NCI-H69 (cell line): ENCODE data around the gene ELMOD1.
"Not testable (repeated sequence)": the region's sequence is repeated elsewhere in the genome, so short reads cannot be mapped to it uniquely, and the experiment has no call there.

ENCODE experiments used
- DNase-seq: peaks from one replicate; lab custom pipeline; 2025; lab: John Stamatoyannopoulos, UW

The ELMOD1 gene

DNA sequence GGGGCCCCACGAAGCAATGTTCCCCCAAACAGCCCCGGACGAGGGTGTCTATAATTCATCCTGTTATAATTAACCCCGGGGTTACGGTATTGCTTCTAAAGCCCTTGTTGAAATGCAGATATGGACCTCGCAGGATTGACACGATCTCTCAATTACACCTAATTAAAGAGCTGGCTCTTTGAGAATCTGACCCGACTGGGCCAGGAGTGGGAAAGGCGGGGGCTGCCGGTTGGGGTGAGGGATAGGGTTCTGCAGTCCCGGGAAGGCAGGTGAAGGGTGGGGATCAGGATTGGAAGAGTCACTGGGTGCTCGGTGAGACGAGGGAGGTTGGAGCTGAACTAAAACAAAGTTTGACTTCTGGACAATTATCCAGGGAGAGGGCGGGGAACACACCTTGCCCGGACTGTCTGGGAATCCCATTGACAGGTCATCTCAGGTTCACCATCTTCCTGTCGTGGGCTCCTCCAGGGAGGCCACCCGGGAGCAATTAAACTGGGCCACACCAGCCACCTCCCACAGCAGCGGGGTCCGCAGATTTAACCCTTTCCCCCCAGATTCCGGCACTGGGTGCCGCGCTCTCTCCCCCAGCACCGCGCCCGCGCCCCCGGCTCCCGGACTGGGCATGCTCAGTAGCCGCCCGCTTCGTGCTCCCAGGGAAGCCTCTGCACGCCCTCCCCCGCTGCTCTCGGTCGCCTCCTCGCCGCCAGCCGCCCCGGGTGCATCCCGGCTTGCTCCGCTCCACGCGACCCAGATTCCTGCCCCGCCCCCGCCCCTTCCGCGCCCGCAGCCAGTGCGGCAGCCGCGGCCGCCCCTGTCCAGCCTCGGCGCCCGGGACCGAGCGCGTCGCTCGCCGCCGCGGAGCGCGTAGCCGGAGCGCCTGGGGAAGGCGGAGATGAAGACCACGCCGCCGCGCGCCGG is at the start of gene ELMOD1:
ELMOD1 (plus strand) TSS at position 688 of the 918 bp plus-strand sequence. CDS start 27,043 bp downstream, outside the sequence.
- DNase-seq = peak; percentile 72

DNA sequence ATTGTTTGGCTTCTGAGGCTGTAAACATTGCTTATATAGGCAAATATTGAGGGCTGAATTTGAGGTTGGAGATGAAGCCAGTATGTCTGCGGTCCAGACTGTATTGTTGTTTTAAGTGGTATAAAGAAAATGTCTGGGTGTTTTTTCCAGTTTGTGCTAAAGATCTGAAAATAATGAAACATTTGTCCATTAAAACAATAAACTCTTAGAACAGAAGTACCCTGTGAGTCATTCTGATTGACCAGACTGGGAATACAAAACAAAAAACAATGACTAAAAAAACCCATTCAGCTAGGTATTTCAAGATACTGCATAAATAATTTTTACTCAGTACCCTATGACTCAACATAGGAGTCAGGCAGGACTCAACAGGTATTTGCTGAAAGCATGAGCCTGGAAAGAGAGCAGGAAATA is 45.8 kb upstream of the ELMOD1 start:
- no peak for DNase-seq

DNA sequence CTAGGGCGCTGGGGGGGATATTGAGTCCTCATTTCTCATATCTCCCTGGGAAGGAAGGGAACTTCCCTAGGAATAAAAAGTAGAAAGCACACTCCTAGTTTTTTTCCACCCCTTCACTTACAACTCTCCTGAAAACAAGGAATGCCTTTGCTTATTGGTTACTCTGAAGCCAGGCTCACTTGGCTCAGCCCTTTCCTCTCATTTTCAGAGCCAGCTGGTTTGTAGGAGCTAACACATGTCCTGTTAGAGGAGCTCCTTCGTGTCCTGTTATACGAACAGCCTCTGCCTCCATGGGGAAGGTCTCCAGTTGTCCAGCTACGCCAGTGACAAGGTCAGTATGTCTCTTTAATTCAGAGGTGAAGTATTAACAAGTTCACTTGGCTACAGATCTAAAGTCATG is 43.0 kb upstream of the ELMOD1 start:
- peak; percentile 46 for DNase-seq

DNA sequence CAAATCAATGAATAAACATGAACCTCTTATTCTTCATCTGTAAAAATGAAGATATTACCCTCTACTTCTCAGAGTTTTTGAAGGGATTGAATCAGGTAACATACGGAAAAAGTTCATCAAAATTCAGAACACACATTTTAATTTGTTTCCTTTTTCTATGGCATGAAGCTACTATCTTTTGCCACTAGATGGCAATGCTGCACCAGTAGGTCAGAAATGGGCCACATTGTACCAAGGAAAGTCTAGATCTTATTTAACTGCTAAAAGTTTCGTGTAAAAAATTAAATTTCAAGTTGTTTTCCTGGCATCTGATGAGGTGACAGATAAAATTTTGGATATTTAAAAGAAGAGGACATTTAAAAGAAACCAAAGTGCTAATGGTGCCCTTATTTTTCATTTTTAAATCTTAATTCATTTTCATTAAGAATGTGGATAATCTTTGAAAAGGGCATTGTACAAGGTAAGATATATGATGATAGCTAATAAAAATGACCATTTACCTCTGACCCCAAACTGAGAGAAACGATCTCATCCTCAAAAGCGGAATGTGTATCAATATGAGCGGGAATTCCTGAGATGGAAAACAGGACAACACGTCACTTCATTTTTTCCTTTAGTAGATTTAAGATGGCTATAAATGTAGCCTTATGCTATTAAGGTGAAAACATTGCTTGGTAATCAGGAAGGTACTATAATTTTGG is 41.5 kb upstream of the ELMOD1 start:
- DNase-seq = peak; percentile 62

DNA sequence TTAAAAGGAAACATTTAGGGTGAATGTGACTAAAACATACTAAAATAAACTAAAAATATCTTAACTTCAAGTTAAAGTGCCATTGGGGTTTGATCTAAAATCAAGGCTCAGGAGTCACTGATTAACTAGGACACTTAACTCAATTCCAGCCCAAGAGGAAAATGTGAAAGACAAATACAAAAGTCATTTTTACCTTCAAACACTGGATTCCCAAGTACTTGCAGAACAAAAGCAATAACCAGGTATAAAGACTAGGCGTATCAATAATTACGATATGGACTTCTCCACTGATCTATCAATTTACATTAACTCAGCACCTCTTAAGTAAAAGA is 41.0 kb upstream of the ELMOD1 start:
- no peak for DNase-seq

DNA sequence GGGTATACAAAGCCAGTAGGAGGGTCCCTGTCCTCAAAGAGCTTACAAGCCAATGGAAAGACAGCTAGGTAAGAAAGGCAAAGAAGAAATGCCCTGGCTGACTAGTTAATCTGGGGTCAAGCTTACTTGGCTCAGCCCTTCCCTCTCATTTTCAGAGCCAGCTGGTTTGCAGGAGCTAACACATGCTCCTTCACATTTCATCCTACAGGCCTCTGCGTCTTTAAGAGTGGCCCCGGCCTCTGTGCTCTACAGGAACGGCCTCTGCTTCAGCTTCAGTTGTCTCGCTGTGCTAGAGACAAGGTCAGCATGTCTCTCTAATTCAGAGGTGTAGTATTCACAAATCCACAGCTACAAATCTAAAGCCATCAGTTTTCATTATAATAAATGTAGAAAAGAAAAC is 40.6 kb upstream of the ELMOD1 start:
- no peak for DNase-seq

DNA sequence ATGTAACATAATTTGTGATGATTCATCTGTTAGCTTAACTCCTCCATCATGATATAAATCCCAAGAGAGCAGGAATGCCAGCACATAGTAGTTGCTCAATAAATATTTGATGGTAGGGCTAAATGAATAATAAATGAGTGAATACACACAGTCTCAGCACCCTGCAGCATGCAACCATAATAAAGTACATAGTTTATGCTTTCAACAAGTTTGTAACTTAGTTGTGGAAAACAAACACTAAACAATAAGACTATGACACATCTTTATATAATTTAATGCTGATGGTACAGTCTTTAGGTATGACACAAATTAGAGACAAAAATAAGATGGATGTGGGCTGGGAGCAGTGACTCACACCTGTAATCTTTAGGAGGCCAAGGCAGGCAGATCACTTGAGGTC is 29.3 kb upstream of the ELMOD1 start:
- DNase-seq = no peak

DNA sequence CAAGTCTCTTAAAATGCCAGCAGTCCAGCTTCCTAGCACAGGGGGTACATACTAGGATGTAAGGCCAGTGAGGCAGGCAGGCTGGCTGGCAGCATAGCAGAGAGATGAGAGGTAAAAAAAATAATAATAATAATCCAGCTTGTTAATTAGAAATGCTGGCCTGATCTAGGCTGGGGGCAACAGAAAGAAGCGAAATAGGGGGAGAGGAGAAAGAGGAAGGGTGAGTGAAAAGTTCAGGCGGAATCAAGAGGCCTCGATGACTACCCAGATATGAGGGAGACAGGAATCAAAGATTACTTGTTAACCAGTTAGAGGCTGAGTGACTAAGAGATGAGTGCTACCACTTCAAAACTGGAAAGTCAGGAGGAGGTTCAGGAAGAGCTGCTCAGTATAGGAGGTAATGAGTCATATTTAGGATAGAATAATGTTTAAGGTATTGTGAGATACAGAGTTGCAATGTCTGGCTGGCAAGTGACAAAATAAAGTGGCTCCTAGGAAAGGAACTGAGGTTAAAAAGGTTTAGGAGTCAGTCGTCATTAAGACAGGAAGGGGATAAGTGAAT is 28.2 kb upstream of the ELMOD1 start:
- no peak for DNase-seq

DNA sequence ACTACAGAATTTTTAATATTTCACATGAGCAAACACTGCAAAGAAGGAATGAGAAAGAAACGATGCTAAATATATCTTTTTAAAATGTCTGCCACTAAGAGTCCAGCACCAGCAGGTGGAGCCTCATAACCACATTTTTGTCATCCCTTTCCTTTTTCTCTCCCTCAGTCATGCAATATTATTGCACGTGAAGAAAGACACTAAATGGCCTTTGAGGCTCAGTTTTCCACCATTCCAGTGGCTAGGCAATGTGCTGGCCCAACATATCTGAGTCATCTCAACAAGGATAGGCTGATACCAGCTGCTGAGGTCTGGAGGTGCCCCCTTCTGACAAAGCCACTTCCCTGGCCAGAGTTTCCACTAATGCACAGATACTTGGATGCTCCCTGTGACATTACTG is 27.2 kb upstream of the ELMOD1 start:
- DNase-seq = peak; percentile 66

DNA sequence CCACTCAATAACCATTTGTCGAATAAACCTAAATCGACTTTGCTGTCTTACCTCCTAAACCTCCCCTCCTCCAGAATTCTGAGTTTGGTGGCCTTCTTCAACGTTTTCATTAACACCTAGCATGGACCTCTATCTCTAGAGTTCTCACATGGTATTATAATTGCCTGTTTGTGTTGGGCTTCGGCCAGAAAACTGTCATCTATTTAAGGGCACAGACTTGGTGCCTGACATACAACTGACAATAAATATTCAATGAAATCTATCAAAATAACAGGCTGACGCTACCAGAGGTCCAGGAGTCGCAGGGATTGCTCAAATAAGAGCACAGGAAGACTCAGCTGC is 26.1 kb upstream of the ELMOD1 start:
- peak; percentile 84 for DNase-seq

DNA sequence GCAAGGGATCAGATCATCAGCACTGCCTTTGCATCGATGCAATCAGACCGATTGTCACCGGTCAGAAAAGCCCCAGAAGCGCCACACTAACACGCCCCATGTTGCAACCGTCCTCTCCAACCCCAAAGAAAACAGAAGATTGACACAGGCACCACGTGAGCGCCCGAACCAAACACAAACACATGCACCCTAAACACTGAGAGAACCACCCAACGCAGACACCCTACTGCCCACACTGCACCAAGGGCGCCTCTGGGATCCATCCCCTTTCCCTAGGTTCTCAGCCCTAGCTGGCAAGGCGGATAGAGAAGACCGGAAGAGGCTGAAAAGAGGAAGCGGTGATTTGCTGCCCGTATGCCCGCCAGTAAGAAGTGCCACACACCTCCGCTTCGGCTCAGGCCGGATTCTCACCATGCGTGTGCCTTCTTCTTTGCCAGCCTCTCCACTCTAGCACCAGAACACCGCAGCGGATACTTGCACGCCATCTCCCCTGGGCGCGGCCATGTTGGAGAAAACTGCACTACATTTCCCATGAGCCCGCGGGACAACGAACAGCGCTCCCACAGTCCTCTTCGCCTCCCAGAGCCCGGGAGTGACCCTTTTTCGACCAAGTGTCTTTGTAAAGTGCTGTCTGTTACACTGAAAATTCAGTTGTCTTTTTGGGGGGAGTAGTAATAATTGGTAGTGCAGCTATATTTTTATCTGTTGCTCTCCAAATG is 25.6 kb upstream of the ELMOD1 start, which contains the start of gene ALKBH8:
ALKBH8 (minus strand) TSS at position 517 of the 719 bp plus-strand sequence. CDS start 4,842 bp downstream, outside the sequence.
- peak; percentile 89 for DNase-seq

DNA sequence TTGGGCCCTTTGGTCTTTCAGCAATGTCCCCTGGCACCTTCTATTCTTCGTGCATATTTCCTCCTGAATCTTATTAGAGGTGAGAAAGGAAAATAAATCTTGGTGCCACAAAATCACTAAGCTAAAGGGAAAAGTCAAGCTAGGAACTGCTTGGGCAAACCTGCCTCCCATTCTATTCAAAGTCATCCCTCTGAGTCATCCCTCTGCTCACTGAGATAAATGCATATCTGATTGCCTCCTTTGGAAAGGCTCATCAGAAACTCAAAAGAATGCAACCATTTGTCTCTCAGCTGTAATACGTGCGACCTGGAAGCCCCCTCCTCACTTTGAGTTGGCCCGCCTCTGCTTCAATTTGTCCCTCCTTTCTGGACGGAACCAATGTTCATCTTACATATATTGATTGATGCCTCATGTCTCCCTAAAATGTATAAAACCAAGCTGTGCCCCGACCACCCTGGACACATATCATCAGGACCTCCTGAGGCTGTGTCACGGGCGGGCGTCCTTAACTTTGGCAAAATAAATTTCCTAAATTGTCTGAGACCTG is 24.9 kb upstream of the ELMOD1 start:
- DNase-seq = peak; percentile 43

DNA sequence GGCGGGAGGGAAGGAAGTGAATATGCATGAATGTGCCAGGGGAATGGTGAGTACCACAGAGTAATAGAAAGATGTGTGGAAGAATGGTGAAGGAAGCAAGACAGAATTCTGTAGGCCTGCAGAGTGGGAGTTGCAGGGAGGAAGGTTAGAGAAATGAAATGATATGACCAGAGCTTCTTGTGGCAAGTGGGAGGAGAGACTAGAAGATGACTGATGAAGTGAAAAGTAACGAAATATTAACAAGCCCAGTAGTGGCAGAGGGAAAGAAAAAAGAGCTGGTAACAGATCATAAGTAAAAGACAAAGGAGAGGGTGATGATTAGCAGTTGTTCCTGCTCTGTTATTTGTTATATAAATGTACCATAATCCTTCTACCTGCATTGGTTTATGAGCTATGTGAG is 24.4 kb upstream of the ELMOD1 start:
- DNase-seq = no peak

DNA sequence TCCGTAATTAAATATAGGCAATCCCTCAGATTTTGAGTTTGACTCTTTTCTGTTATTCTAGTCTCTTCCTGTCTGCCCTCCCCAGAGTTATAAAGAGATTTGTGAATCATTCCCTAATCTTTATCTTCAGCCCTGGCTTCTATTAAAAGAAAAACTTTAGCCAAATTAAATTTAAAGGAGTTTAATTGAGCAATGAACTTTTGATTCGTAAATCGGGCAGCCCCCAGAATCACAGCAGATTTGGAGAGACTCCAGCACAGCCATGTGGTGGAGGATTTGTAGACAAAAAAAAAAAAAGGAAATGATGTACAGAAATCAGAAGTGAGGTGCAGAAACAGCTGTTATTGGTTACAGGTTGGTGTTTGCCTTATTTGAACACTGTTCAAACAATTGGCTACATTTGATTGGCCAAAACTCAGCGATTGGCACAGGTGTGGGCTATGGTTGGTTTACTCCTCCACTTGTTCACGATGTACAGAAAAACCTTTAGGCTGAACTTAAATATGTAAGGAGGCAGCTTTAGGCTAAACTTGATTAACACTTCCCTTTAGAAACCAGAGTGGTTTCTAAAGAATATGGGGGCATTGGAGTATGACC is 23.1 kb upstream of the ELMOD1 start:
- DNase-seq = peak; percentile 47

DNA sequence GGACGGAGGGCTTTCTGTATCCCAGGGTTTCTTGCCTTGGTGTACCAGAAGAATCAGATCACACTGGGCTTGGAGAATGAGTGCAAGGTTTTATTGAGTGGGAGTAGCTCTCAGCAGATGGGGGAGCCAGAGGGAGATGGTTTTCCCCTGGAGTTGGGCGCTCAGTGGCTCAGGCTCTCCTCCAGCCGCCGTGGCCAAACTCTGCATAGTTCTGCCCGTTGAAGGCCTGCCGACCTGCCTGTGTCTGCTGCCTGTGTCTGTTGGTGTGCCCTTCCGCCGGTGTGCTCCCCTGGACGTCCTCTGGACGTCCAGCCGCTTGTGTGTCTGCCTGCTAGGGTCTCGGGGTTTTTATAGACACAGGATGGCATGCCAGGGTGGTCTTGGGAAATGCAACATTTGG is 20.9 kb upstream of the ELMOD1 start:
- DNase-seq = no peak

DNA sequence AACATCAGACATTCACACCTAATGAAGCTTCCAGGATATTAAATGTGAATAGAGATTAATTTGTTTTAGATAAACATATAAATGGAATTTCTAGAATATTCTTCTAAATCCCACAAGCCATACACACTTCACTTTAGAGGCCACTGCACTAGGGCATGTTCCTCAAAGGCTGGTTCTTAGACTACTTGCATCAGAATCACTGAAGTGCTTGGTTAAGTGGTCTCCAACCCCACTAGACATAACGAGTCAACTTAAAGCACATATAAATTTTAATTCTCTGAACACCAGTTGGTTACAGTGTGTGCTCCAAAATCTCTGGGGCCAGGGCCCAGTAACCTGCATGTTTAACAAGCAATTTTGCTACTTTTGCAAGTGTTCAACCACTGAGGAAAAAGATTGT is 17.5 kb upstream of the ELMOD1 start:
- no peak for DNase-seq

DNA sequence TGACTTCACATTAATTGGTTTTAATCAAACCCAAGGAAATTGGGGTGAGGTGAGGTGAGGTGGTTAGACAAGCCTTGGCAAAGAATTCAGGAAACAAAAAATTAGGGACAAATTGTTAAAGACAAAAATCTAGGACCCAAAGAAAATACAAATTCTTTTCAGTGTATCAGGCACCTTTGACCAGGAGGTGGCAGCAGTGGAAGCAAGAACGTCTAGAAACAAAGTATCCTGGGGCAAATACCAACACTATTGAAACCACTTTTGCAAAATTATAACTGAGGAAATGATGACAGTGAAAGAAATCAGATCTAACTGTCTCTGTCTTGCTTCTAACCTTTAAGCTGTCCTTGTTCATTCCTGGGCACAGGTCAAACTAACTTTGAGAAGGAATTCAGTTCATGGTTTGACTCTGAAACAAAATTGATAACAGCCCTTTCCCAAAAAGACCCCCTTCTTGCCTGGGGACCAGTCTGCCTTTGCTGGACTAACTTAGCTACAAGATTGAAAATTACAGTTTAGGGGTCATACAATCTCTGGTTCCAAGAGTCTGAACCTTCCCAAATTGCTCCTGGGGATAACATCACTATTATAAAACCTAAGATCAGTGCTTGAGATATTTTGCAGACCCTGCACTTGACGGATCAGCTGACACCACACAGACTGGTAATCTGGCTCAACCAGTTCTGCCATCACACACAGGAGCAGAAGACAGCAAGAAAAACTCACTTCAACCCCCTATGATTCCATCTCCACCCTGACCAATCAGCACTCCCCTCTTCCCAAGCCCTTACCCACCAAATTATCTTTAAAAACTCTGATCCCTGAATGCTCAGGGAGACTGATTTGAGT is 14.2 kb upstream of the ELMOD1 start:
- DNase-seq = peak; percentile 54

DNA sequence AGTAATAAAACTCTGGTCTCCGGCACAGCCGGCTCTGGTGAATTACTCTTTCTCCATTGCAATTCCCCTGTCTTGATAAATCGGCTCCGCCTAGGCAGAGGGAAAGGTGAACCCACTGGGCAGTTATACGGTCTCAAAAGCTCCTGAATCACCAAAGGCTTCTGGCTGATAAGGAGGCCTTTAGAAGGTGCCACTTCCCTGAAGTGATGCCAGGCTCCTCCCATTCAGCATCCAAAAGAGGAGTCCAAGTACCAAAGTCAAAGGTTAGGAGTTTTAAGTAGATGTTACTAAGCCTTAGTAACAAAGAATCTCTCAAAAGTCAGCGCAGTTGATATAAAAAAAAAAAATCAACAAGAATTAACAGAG is 13.6 kb upstream of the ELMOD1 start:
- no peak for DNase-seq

DNA sequence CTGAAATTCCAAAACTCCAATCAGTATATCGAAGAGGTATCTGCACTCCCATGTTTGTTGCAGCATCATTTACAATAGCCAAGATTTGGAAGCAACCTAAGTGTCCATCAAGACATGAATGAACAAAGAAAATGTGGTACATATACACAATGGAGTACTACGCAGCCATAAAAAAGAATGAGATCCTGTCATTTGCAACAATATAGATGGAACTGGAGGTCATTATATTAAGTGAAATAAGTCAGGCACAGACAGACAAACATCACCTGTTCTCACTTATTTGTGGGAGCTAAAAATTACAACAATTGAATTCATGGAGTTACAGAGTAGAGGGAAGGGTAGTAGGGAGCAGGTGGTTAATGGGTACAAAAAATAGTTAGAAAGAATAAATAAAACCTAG is 11.8 kb upstream of the ELMOD1 start:
- DNase-seq = not testable (repeated sequence)

DNA sequence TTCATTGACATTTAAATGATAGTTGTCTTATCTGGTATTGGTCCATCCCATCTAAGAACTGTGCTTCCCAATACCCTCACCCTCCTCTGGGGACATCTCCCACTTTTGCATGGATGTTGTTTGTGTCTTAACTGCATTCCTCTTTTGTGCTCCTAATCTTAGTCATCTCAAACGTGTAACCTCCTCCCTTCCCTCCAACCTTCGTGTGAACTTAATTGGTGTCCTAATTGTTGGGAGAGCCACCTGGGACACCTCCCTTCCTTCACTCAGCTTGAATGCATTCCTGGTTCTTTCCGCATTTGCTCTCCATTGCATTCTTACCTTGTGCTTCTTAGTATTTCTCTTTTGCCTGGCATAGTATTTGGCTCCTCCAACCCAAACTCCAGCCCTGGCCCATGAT is 9.8 kb upstream of the ELMOD1 start:
- DNase-seq = no peak
